CD4-positive, CD25-positive, alpha-beta regulatory T cell (primary cell): ENCODE data around the gene VSNL1. TPM values are rescaled to one million over a fixed set of nuclear protein-coding genes. Genes with fewer than 3 reads are reported as not detected.
"Not testable (repeated sequence)": the region's sequence is repeated elsewhere in the genome, so short reads cannot be mapped to it uniquely, and the experiment has no call there.

Experiments used
- ATAC-seq, 2 donors: fragments of 150-1000 bp; cut with Tn5 transposase; one replicate each; pipeline ENCODE4 v1.10.0; 2021; ENCODE audit warnings: low read depth in 2 of 2, moderate number of reproducible peaks in 2 of 2, moderate library complexity in 1 of 2
- DNase-seq, 3 donors: peaks; one replicate each; pipeline versions ENCODE4 v3.0.0 to v3.0.0-alpha.2; 2012 to 2022; ENCODE audit warnings: mixed read lengths in 1 of 3
- H3K27ac ChIP-seq: one replicate; pipeline ENCODE4 v1.7.0; 2013; ENCODE audit warnings: mild to moderate bottlenecking, low read length; ENCODE audit not compliant: insufficient read depth, poor library complexity, severe bottlenecking
- H3K27me3 ChIP-seq: one replicate; pipeline ENCODE4 v1.7.0; 2013; ENCODE audit warnings: low read length; ENCODE audit not compliant: control insufficient read depth, insufficient read depth
- H3K36me3 ChIP-seq: one replicate; pipeline ENCODE4 v1.7.0; 2013; ENCODE audit warnings: mild to moderate bottlenecking, low read length, moderate library complexity; ENCODE audit not compliant: control insufficient read depth, insufficient read depth
- H3K4me1 ChIP-seq: 2 replicates; pipeline ENCODE4 v1.7.0; 2013; ENCODE audit warnings: mild to moderate bottlenecking, low read length; ENCODE audit not compliant: insufficient read depth, control insufficient read depth, poor library complexity, severe bottlenecking
- H3K4me3 ChIP-seq: one replicate; pipeline ENCODE4 v1.7.0; 2013; ENCODE audit warnings: low read depth, mild to moderate bottlenecking, low read length, moderate library complexity
- H3K9me3 ChIP-seq, 2 experiments: 1 replicate in 1 of 2; 2 replicates in 1 of 2; pipeline ENCODE4 v1.7.0; 2013; ENCODE audit warnings: low read length in 2 of 2, mild to moderate bottlenecking in 1 of 2, moderate library complexity in 1 of 2; ENCODE audit not compliant: control insufficient read depth in 2 of 2
- H3K27ac Mint-ChIP-seq, 3 donors: one replicate each; pipeline ENCODE4 v1.8.0; 2020 to 2022; ENCODE audit warnings: mild to moderate bottlenecking in 3 of 3, mixed read lengths in 3 of 3, moderate library complexity in 2 of 3
- H3K27me3 Mint-ChIP-seq: one replicate; pipeline ENCODE4 v1.8.0; 2022; ENCODE audit warnings: mild to moderate bottlenecking, mixed read lengths
- H3K36me3 Mint-ChIP-seq: one replicate; pipeline ENCODE4 v1.8.0; 2020; ENCODE audit warnings: mixed read lengths
- H3K4me1 Mint-ChIP-seq, 4 donors: one replicate each; pipeline ENCODE4 v1.8.0; 2020 to 2022; ENCODE audit warnings: mixed read lengths in 4 of 4, mild to moderate bottlenecking in 1 of 4
- H3K4me3 Mint-ChIP-seq, 4 donors: one replicate each; pipeline ENCODE4 v1.8.0; 2020 to 2022; ENCODE audit warnings: mild to moderate bottlenecking in 4 of 4, mixed read lengths in 4 of 4, moderate library complexity in 3 of 4
- H3K9me3 Mint-ChIP-seq, 7 donors: one replicate each; pipeline ENCODE4 v1.8.0; 2020 to 2022; ENCODE audit warnings: mixed read lengths in 7 of 7, mild to moderate bottlenecking in 3 of 7, moderate library complexity in 2 of 7
- polyA plus RNA-seq, 4 donors: library from polyadenylated mRNA; unstranded; fragments of 300-500 nt; fragmentation: Illumina TruSeq; gene quantifications; one replicate each; pipeline ENCODE4 v1.2.3, GENCODE V29; 2021
- total RNA-seq: library from RNA; stranded (reverse); gene quantifications from one replicate; pipeline ENCODE4 v1.2.3, GENCODE V29; 2022

The VSNL1 gene
- total and polyA plus RNA-seq, 5 donors from 2014 or later, result not detected

DNA sequence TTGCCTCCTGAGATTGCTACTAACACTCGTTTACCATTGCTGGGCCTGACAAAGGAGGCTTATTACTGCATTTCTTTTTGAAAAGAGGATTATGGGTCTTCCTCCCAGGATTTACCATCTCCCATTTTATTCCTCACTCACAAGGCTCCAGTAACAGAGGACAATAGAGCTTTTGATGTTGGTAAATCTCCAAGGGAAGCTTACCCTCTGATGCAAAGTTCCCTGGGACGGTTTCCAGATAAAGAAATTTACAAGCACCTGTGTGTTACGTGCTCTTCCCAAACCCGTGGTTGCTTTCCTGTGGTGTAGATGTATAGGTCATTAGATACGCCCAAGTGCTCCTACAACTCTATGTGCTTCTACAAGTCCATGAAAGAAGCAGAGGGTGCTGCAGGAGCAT lies 17.1 kb downstream of the VSNL1 start:
- no peaks in the 10 kb centered on the region for H3K9me3 Mint-ChIP-seq
- no peaks in the 10 kb centered on the region for H3K36me3 ChIP-seq
- peaks cover 11% of the 10 kb centered on the region for H3K27me3 Mint-ChIP-seq
- no peak overlapping the region for H3K4me3 ChIP-seq
- no peak for DNase-seq
- no peaks in the 10 kb centered on the region for H3K4me1 ChIP-seq
- H3K27me3 ChIP-seq, result no peaks in the 10 kb centered on the region
- no peak overlapping the region for H3K27ac ChIP-seq
- no peak overlapping the region for H3K27ac Mint-ChIP-seq
- H3K36me3 Mint-ChIP-seq, result no peaks in the 10 kb centered on the region
- H3K4me1 Mint-ChIP-seq, result no peaks in the 10 kb centered on the region
- ATAC-seq, result no peak
- H3K4me3 Mint-ChIP-seq, result no peak overlapping the region
- H3K9me3 ChIP-seq, result no peaks in the 10 kb centered on the region

DNA sequence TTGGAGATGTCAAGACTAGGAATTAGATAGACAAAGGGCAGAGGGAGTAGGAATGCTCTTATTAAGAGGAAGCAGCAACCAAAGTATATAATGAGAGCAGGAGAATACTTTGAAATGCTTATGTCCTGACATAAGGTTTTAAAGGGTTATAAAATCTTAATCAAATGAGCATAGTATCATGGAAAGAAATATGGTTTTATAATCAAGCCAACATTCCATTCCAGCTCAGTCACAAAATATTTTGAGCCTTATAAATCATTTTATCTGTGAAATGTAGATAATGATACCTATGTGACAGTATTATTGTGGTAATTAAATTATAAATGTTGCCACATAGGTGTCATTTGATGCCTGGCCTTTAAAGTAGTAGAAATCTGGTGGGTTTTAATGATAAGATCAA lies 17.6 kb downstream of the VSNL1 start:
- H3K27ac ChIP-seq, result no peak overlapping the region
- no peaks in the 10 kb centered on the region for H3K4me1 Mint-ChIP-seq
- H3K27me3 Mint-ChIP-seq, result peaks cover 11% of the 10 kb centered on the region
- H3K36me3 ChIP-seq, result no peaks in the 10 kb centered on the region
- no peak for DNase-seq
- H3K4me3 ChIP-seq, result no peak overlapping the region
- no peaks in the 10 kb centered on the region for H3K9me3 ChIP-seq
- H3K36me3 Mint-ChIP-seq, result no peaks in the 10 kb centered on the region
- no peak for ATAC-seq
- no peak overlapping the region for H3K4me3 Mint-ChIP-seq
- H3K9me3 Mint-ChIP-seq, result no peaks in the 10 kb centered on the region
- H3K4me1 ChIP-seq, result no peaks in the 10 kb centered on the region
- no peaks in the 10 kb centered on the region for H3K27me3 ChIP-seq
- no peak overlapping the region for H3K27ac Mint-ChIP-seq

DNA sequence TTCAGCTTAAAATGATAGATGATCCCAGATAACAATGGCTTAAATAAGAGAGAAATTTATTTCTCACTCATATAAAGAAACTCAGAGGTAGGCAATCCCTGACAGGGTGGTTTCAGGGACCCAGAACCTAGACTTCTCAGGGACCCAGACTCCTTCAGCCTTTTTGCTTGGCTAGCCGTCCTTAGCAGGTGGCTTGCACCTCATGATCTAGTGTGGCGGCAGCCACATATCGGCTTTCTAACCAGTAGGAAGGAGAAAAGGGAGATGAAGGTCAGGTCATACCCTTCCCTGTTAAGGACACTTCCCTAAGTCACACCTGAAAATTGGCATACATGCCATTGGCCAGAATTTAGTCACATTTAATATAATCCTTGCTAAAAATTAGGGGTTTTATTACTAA lies 18.4 kb downstream of the VSNL1 start:
- Histone ChIP-seq H3K36me3 (no peaks in the 10 kb centered on the region), H3K27me3 (no peaks in the 10 kb centered on the region), H3K4me1 (no peaks in the 10 kb centered on the region), H3K9me3 (no peaks in the 10 kb centered on the region), H3K27ac (no peak overlapping the region), H3K4me3 (no peak overlapping the region)
- Mint-ChIP-seq H3K4me3 (no peak overlapping the region), H3K36me3 (no peaks in the 10 kb centered on the region), H3K27me3 (peaks cover 10% of the 10 kb centered on the region), H3K9me3 (no peaks in the 10 kb centered on the region), H3K4me1 (no peaks in the 10 kb centered on the region), H3K27ac (no peak overlapping the region)
- DNase-seq, result no peak
- ATAC-seq, result no peak

DNA sequence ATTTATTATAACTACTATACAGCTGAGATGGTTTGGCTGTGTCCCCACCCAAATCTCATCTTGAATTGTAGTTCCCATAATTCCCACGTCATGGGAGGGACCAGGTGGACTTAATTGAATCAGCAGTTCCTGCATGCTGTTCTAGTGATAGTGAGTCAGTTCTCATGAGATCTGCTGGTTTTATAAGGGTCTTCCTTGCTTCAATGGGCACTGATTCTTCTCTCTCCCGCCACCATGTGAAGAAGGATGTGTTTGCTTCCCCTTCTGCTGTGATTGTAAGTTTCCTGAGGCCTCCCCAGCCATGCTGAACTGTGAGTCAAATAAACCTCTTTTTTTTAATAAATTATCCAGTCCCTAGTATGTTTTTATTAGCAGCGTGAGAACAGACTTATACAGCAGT lies 25.2 kb downstream of the VSNL1 start:
- not testable (repeated sequence) for H3K9me3 ChIP-seq, H3K4me3 Mint-ChIP-seq, ATAC-seq, H3K36me3 Mint-ChIP-seq, H3K4me1 Mint-ChIP-seq, H3K36me3 ChIP-seq, H3K27me3 Mint-ChIP-seq, H3K27ac ChIP-seq, DNase-seq, H3K9me3 Mint-ChIP-seq, H3K4me3 ChIP-seq, H3K27ac Mint-ChIP-seq, H3K27me3 ChIP-seq, H3K4me1 ChIP-seq

DNA sequence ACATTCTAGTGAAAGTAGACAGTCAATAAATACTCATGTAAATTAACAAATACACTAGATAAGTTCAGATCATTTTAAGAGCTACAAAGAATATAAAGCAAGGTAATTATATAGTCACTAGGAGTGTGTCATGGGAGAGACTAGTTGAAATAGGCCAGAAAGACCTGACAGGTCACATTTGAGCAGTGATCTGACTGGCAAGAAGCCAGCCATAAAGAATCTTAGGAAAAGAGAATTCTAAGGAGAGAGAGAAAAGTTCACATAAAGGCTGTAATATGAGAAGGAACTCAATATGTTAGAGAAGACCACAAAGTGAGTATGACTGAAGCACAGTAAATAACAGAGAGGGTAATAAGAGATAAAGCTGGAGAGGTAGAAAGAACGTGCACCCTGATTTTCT lies 31.2 kb downstream of the VSNL1 start:
- Histone ChIP-seq H3K36me3 (no peaks in the 10 kb centered on the region), H3K27me3 (no peaks in the 10 kb centered on the region), H3K9me3 (no peaks in the 10 kb centered on the region), H3K4me1 (no peaks in the 10 kb centered on the region), H3K27ac (no peak overlapping the region), H3K4me3 (no peak overlapping the region)
- Mint-ChIP-seq H3K4me1 (no peaks in the 10 kb centered on the region), H3K27ac (no peak overlapping the region), H3K9me3 (peaks cover 0 to 3% (median 0%) of the 10 kb centered on the region in 7 donors), H3K4me3 (no peak overlapping the region), H3K27me3 (no peaks in the 10 kb centered on the region), H3K36me3 (no peaks in the 10 kb centered on the region)
- ATAC-seq (no peak), DNase-seq (no peak)

DNA sequence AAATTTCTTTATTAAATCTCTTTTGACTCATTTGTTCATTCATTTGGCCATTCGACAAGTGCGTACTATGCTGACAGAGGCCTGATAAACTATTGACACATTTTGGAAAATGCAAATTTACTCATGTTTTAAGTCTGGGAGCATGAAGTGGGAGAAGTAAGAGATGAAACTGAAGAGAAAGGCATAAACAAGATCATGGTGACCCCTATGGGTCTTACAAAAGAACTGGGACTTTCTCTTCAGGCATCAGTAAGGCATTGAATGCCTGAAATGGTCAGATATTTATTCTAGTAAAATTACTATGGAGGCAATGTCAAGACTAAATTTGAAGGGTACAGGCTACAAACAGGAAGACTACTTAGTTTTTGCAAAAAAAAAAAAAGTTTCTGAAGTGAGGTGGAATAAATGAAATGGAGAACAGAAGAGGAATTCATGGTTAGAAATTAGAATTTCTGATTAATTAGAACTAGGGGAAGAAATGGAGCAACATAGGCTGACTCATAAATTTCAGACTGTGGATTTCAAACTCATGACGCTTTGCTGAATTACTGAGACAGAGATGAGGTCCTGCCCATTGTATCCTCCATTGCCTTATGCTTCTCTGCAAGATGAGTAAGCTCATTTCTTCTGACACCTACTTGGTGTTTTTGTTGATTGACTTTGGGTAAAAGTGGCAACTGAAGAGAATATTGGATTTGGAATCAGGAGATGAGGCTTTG lies 32.7 kb downstream of the VSNL1 start:
- ATAC-seq (no peak), DNase-seq (no peak)
- Histone ChIP-seq H3K9me3 (no peaks in the 10 kb centered on the region), H3K27me3 (no peaks in the 10 kb centered on the region), H3K4me1 (no peaks in the 10 kb centered on the region), H3K4me3 (no peak overlapping the region), H3K36me3 (no peaks in the 10 kb centered on the region), H3K27ac (no peak overlapping the region)
- H3K27ac Mint-ChIP-seq, result no peak overlapping the region
- H3K9me3 Mint-ChIP-seq, result peaks cover 0 to 4% (median 0%) of the 10 kb centered on the region in 7 donors
- no peaks in the 10 kb centered on the region for H3K27me3 Mint-ChIP-seq
- no peaks in the 10 kb centered on the region for H3K36me3 Mint-ChIP-seq
- H3K4me3 Mint-ChIP-seq, result no peak overlapping the region
- no peaks in the 10 kb centered on the region for H3K4me1 Mint-ChIP-seq

DNA sequence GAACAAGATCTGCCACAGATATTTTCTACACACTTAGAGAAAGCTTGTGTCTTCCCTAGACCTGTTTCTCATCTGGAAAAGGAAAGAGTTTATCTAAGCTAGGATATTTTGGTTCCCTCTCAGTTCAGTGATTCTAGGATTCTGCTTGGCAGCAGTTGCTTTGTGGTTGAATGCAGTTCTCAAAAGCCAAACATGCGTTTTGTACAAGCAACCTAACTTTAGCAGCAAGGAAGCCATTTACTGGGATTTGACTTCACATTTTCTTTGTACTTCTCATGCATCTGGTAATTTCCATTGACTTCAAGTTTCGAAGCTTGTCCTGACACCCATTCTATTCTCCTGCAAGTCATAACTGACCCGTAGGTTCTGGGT lies 33.3 kb downstream of the VSNL1 start:
- no peak overlapping the region for H3K4me3 Mint-ChIP-seq
- no peak for DNase-seq
- peaks cover 0 to 4% (median 0%) of the 10 kb centered on the region in 7 donors for H3K9me3 Mint-ChIP-seq
- no peak for ATAC-seq
- no peaks in the 10 kb centered on the region for H3K36me3 Mint-ChIP-seq
- Histone ChIP-seq H3K27me3 (no peaks in the 10 kb centered on the region), H3K36me3 (no peaks in the 10 kb centered on the region), H3K9me3 (no peaks in the 10 kb centered on the region), H3K27ac (no peak overlapping the region), H3K4me3 (no peak overlapping the region), H3K4me1 (no peaks in the 10 kb centered on the region)
- no peaks in the 10 kb centered on the region for H3K27me3 Mint-ChIP-seq
- no peak overlapping the region for H3K27ac Mint-ChIP-seq
- H3K4me1 Mint-ChIP-seq, result no peaks in the 10 kb centered on the region

DNA sequence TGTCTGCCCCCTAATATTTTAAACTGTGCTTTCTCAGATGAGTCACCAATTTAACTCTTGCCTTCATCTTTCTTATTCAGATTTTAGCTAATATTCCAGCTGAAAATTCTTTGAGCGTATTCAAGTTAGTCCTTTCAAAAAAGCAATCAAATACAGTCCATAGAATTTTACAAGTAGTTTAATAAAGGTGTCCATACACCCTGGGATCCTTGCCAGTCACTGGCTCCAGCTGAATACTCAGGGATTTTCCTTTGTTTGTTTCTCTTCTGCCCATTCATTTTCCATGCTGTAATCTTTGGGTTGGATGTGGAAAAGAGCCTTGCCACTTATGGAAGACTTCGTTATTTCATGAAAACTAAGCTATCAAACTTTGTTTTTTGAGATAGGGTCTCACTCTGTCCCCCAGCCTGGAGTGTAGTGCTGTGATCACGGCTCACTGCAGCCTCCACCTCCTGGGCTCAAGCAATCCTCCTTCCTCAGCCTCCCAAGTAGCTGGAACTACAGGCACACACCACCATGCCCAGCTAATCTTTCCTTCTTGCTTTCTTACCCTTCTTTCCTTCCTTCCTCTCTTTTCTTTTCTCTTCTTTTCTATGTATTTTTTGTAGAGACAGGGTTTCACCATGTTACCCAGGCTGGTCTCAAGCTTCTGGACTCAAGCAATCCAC lies 34.0 kb downstream of the VSNL1 start:
- Mint-ChIP-seq H3K36me3 (no peaks in the 10 kb centered on the region), H3K4me3 (no peak overlapping the region), H3K27me3 (no peaks in the 10 kb centered on the region), H3K4me1 (no peaks in the 10 kb centered on the region), H3K27ac (no peak overlapping the region), H3K9me3 (peaks cover 0 to 4% (median 0%) of the 10 kb centered on the region in 7 donors)
- Histone ChIP-seq H3K9me3 (no peaks in the 10 kb centered on the region), H3K4me3 (no peak overlapping the region), H3K27me3 (no peaks in the 10 kb centered on the region), H3K4me1 (no peaks in the 10 kb centered on the region), H3K36me3 (no peaks in the 10 kb centered on the region), H3K27ac (no peak overlapping the region)
- DNase-seq (no peak), ATAC-seq (no peak)
